HG03565 (cell line): Measurements from ENCODE around the gene SPTBN1.

Source experiments
- ATAC-seq: cut with Tn5 transposase; IDR thresholded peaks from one replicate; pipeline ENCODE4 v1.9.1; 2021; ENCODE audit warnings: mild to moderate bottlenecking, moderate library complexity; ENCODE audit not compliant: unreplicated experiment

SPTBN1 gene

GRCh38 chr2:54455563-54456361, at the start of gene SPTBN1:
TSS of gene SPTBN1 (plus strand) at chr2:54456327. CDS start at chr2:54526419, 70,092 bp downstream.
- no peak for ATAC-seq

GRCh38 chr2:54407693-54408092, 48.4 kb upstream of the SPTBN1 start:
- ATAC-seq, result no peak

GRCh38 chr2:54408288-54408687, 47.8 kb upstream of the SPTBN1 start:
- no peak for ATAC-seq

GRCh38 chr2:54409752-54410151, 46.4 kb upstream of the SPTBN1 start:
- no peak for ATAC-seq

- no peak for ATAC-seq
Measured at GRCh38 chr2:54411801-54412354, 44.2 kb upstream of the SPTBN1 start.

- no peak for ATAC-seq
Measured at GRCh38 chr2:54416166-54416813, 39.8 kb upstream of the SPTBN1 start.

- no peak for ATAC-seq
Measured at GRCh38 chr2:54416938-54417337, 39.2 kb upstream of the SPTBN1 start.

GRCh38 chr2:54417577-54417976, 38.5 kb upstream of the SPTBN1 start:
- no peak for ATAC-seq

GRCh38 chr2:54419388-54419787, 36.7 kb upstream of the SPTBN1 start:
- ATAC-seq, result no peak

GRCh38 chr2:54419855-54420523, 36.1 kb upstream of the SPTBN1 start:
- no peak for ATAC-seq

- ATAC-seq, result no peak
Measured at GRCh38 chr2:54420524-54421172, 35.5 kb upstream of the SPTBN1 start.

GRCh38 chr2:54422072-54422581, 34.0 kb upstream of the SPTBN1 start:
- ATAC-seq, result no peak

GRCh38 chr2:54423213-54423612, 32.9 kb upstream of the SPTBN1 start:
- ATAC-seq, result no peak

- no peak for ATAC-seq
Measured at GRCh38 chr2:54424555-54425163, 31.5 kb upstream of the SPTBN1 start.

GRCh38 chr2:54428108-54428831, 27.9 kb upstream of the SPTBN1 start:
- no peak for ATAC-seq

GRCh38 chr2:54429054-54429453, 27.1 kb upstream of the SPTBN1 start:
- no peak for ATAC-seq

- ATAC-seq, result no peak
Measured at GRCh38 chr2:54429811-54430551, 26.1 kb upstream of the SPTBN1 start.

- ATAC-seq, result no peak
Measured at GRCh38 chr2:54430649-54431048, 25.5 kb upstream of the SPTBN1 start.
